Caco-2 (cell line): ENCODE data around the gene MEGF6. TPM values are rescaled to one million over a fixed set of nuclear protein-coding genes. Genes with fewer than 3 reads are reported as not detected.

Experiments used
- BruUV-seq: library from RNA; stranded (reverse); fragments of 400-500 nt; replicated peaks from 2 replicates; lab custom pipeline; 2021; lab: Mats Ljungman, UMichigan
- CTCF ChIA-PET: fragments of 300-600 bp; sonication (Branson Sonifier 250); formaldehyde crosslinking; loops from one replicate; lab custom pipeline; 2022; ENCODE audit warnings: antibody characterized with exemption; lab: Charles Lee
- POLR2A ChIA-PET: fragments of 300-600 bp; sonication (Branson Sonifier 250); formaldehyde crosslinking; loops from one replicate; lab custom pipeline; 2022; ENCODE audit warnings: antibody characterized with exemption; lab: Charles Lee
- DNase-seq, 2 experiments: peaks; one replicate each; pipeline versions ENCODE4 v3.0.0 to v3.0.0-alpha.2; 2020 to 2022
- H3K27me3 ChIP-seq: replicated peaks from 2 replicates; pipeline ENCODE4 v1.6.0; 2011; ENCODE audit warnings: low read length; ENCODE audit not compliant: control insufficient read depth, insufficient read depth
- H3K36me3 ChIP-seq: 2 replicates; pipeline ENCODE4 v1.5.1; 2011; ENCODE audit warnings: low read length; ENCODE audit not compliant: control insufficient read depth, insufficient read depth
- H3K4me1 ChIP-seq: fragments of 250-450 bp; sonication (Bioruptor Pico); 2 replicates; pipeline ENCODE4 v1.5.1; 2020; ENCODE audit warnings: mild to moderate bottlenecking
- H3K4me3 ChIP-seq: 2 replicates; pipeline ENCODE4 v1.5.1; 2011; ENCODE audit warnings: low read depth, mild to moderate bottlenecking, control low read depth, low read length
- H3K9me3 ChIP-seq: fragments of 250-450 bp; sonication (Bioruptor Pico); 2 replicates; pipeline ENCODE4 v1.5.1; 2020; ENCODE audit warnings: mild to moderate bottlenecking, moderate library complexity
- H3K27ac Mint-ChIP-seq: one replicate; pipeline ENCODE4 v1.8.0; 2022; ENCODE audit warnings: mixed read lengths; ENCODE audit not compliant: unreplicated experiment
- H3K27me3 Mint-ChIP-seq: one replicate; pipeline ENCODE4 v1.8.0; 2022; ENCODE audit warnings: mixed read lengths; ENCODE audit not compliant: insufficient read depth, unreplicated experiment
- H3K36me3 Mint-ChIP-seq: one replicate; pipeline ENCODE4 v1.8.0; 2022; ENCODE audit warnings: mild to moderate bottlenecking, mixed read lengths; ENCODE audit not compliant: insufficient read depth, unreplicated experiment
- H3K4me1 Mint-ChIP-seq: one replicate; pipeline ENCODE4 v1.8.0; 2022; ENCODE audit warnings: low read depth, mixed read lengths; ENCODE audit not compliant: unreplicated experiment
- H3K4me3 Mint-ChIP-seq: one replicate; pipeline ENCODE4 v1.8.0; 2022; ENCODE audit warnings: mild to moderate bottlenecking, moderate library complexity, mixed read lengths; ENCODE audit not compliant: unreplicated experiment
- H3K9me3 Mint-ChIP-seq: one replicate; pipeline ENCODE4 v1.8.0; 2022; ENCODE audit warnings: mixed read lengths; ENCODE audit not compliant: unreplicated experiment
- intact Hi-C: fragments of 100-400 bp; cut with micrococcal nuclease; formaldehyde crosslinking; loops from one replicate; pipeline ENCODE4 v1.10.0; 2022; ENCODE audit not compliant: unreplicated experiment
- total RNA-seq: library from RNA; stranded (reverse); gene quantifications from 2 replicates; pipeline ENCODE4 v1.2.3, GENCODE V29; 2022
- TF ChIP-seq, protein P1 (sequence below), 2 experiments: fragments of 200-600 bp in 1 of 2; IDR thresholded peaks; 1 replicate in 1 of 2; 2 replicates in 1 of 2; pipeline versions ENCODE4 v1.5.1 to v1.8.0; 2011 to 2022; ENCODE audit warnings: antibody characterized with exemption in 1 of 2, control low read depth in 1 of 2, inconsistent platforms in 1 of 2, low read depth in 1 of 2, low read length in 1 of 2, mild to moderate bottlenecking in 1 of 2, moderate library complexity in 1 of 2; ENCODE audit not compliant: insufficient read depth in 1 of 2, severe bottlenecking in 1 of 2, unreplicated experiment in 1 of 2

Gene MEGF6
- total RNA-seq, 1 experiment from 2014 or later = 13.3 TPM

DNA sequence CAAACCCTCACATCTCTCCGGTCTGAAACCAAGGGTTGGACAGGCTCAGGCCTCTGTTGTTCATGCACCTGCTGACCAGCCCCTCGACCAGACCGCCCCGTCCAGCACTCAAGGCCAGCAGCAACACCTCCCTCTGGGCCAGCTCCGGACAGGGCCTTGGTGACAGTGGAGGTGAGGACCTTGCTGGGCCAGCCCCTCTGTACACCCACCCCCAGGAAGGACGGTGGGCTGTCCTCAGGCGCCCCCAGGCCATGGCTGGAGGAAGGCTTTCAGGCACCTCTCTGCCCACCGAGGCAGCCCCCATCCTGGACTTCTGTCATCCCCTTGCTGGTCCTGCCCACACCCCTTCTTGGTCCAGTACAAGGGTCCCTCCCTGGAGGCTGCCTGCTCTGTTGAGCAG lies 48.6 kb downstream of the MEGF6 start:
- Mint-ChIP-seq H3K4me3 (no peak overlapping the region), H3K36me3 (no peaks in the 10 kb centered on the region), H3K27ac (no peak overlapping the region), H3K4me1 (no peaks in the 10 kb centered on the region), H3K9me3 (no peaks in the 10 kb centered on the region), H3K27me3 (no peaks in the 10 kb centered on the region)
- Histone ChIP-seq H3K36me3 (no peaks in the 10 kb centered on the region), H3K9me3 (no peaks in the 10 kb centered on the region), H3K27me3 (no peaks in the 10 kb centered on the region), H3K4me3 (no peak overlapping the region), H3K4me1 (no peaks in the 10 kb centered on the region)
- TF ChIP-seq, protein P1, sequence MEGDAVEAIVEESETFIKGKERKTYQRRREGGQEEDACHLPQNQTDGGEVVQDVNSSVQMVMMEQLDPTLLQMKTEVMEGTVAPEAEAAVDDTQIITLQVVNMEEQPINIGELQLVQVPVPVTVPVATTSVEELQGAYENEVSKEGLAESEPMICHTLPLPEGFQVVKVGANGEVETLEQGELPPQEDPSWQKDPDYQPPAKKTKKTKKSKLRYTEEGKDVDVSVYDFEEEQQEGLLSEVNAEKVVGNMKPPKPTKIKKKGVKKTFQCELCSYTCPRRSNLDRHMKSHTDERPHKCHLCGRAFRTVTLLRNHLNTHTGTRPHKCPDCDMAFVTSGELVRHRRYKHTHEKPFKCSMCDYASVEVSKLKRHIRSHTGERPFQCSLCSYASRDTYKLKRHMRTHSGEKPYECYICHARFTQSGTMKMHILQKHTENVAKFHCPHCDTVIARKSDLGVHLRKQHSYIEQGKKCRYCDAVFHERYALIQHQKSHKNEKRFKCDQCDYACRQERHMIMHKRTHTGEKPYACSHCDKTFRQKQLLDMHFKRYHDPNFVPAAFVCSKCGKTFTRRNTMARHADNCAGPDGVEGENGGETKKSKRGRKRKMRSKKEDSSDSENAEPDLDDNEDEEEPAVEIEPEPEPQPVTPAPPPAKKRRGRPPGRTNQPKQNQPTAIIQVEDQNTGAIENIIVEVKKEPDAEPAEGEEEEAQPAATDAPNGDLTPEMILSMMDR (IDR thresholded peaks at IDR 0.05; ENCODE audit: insufficient read depth in 1 of 2, low read depth in 1 of 2, low read length in 1 of 2, severe bottlenecking in 1 of 2, unreplicated experiment in 1 of 2) = no peak
- intact Hi-C loops = no loop called here
- BruUV-seq = no TSS peak
- DNase-seq = no peak
- ChIA-PET POLR2A (no interaction called here), CTCF (interaction anchor here (1.6 kb wide), 1 partner anchor 57 kb away, joined by 8 read pairs; no protein-coding TSS in a partner anchor)

DNA sequence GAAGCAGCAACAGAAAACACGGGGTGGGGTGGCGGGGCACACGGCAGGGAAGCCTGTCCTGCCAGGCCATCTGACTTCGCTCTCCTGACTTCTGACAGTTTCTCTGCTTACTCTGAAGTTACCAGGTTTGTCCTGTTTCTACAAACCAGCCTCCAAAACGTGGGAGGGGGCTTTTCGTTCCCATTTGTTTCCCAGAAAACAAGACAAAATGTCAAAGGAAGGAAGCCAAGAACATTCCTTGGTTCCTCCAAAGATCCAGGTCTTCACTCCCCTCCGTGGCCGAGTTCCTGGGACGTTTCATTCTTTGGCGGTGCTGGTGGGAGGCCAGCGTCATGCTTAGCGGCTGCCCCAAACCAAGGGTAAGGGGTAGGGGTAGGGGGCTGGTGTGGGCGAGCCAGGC lies 49.6 kb downstream of the MEGF6 start:
- no peaks in the 10 kb centered on the region for H3K27me3 Mint-ChIP-seq
- H3K27ac Mint-ChIP-seq = no peak overlapping the region
- no TSS peak for BruUV-seq
- H3K36me3 Mint-ChIP-seq = no peaks in the 10 kb centered on the region
- Histone ChIP-seq H3K4me1 (no peaks in the 10 kb centered on the region), H3K36me3 (no peaks in the 10 kb centered on the region), H3K4me3 (no peak overlapping the region), H3K27me3 (no peaks in the 10 kb centered on the region), H3K9me3 (no peaks in the 10 kb centered on the region)
- DNase-seq = no peak
- POLR2A ChIA-PET = no interaction called here
- H3K4me1 Mint-ChIP-seq = no peaks in the 10 kb centered on the region
- TF ChIP-seq, protein P1 (IDR thresholded peaks at IDR 0.05; ENCODE audit: insufficient read depth in 1 of 2, low read depth in 1 of 2, low read length in 1 of 2, severe bottlenecking in 1 of 2, unreplicated experiment in 1 of 2) = no peak
- H3K4me3 Mint-ChIP-seq = no peak overlapping the region
- CTCF ChIA-PET = no interaction called here
- H3K9me3 Mint-ChIP-seq = no peaks in the 10 kb centered on the region
- intact Hi-C loops = no loop called here

DNA sequence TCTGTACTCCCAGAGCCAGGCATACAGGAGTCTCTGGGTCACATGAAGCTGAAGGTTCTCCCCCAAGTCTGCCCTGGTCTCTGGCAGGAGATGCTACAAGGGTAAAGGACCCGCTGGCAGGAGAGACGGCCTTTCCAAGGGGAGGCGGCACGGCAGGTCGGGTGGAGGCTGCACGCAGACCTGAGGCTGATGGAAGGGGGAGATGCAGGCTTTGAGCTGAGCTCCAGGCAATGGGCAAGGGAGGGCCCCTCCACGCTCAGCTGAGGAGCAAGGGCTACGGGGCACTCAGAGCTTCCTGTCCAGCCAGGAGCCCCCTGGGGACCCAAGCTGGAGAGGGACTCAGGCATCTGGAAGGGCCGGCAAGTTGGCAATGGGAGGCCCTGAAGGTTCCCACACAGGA lies 50.3 kb downstream of the MEGF6 start:
- no peaks in the 10 kb centered on the region for H3K27me3 ChIP-seq
- H3K27ac Mint-ChIP-seq = no peak overlapping the region
- no peaks in the 10 kb centered on the region for H3K9me3 Mint-ChIP-seq
- no peaks in the 10 kb centered on the region for H3K36me3 Mint-ChIP-seq
- ChIA-PET POLR2A (no interaction called here), CTCF (no interaction called here)
- H3K4me3 Mint-ChIP-seq = no peak overlapping the region
- no peaks in the 10 kb centered on the region for H3K27me3 Mint-ChIP-seq
- BruUV-seq = no TSS peak
- TF ChIP-seq, protein P1 (IDR thresholded peaks at IDR 0.05; ENCODE audit: insufficient read depth in 1 of 2, low read depth in 1 of 2, low read length in 1 of 2, severe bottlenecking in 1 of 2, unreplicated experiment in 1 of 2) = no peak
- intact Hi-C loops = no loop called here
- no peaks in the 10 kb centered on the region for H3K4me1 Mint-ChIP-seq
- no peak for DNase-seq
- H3K4me1 ChIP-seq = no peaks in the 10 kb centered on the region
- no peaks in the 10 kb centered on the region for H3K36me3 ChIP-seq
- no peaks in the 10 kb centered on the region for H3K9me3 ChIP-seq
- no peak overlapping the region for H3K4me3 ChIP-seq
